Islet precursor cell (in vitro differentiated cells): ENCODE measurements around the gene NFYA.
A peak's percentile ranks its signal among the peaks of the same experiment; 100 is the strongest.
"Not testable (repeated sequence)": the region's sequence is repeated elsewhere in the genome, so short reads cannot be mapped to it uniquely, and the experiment has no call there.

Experiments used
- DNase-seq: peaks from one replicate; pipeline ENCODE4 v3.0.0-alpha.2; 2018

The NFYA gene

DNA sequence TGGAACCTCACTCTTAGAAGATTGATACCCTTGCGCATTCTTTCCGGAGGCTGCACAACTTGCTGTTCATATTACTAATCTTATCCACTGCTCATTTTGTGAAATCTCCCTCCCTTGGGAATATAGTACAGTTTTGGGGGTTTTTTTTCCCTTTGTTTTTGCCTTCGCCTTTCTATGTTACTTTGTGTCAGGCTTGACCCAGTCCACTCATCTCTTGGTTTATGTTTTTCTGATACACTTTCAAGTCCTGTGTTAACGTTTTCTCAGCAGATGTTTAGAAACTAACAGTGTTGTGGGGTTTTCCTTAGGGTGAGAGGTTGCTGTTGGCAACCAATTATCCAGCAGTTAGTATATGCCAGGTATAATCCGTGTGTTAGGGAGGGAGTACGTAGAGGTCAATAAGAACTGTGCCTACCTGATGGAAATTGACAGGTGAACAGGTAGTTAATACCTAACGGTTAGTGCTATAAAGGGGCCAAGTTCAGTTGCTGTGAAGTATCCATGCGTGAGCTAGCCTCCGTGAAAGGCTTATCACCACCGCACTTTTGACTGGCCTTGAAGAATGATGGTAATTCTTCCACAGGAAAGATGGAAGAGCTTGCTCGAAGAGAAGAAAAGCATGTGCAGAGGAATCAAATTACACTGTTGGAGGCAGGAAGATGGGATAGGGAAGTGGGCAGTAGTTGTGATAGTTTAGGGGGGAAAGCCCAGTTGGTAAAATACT is 1.4 kb downstream of the NFYA start:
- DNase-seq, result no peak

DNA sequence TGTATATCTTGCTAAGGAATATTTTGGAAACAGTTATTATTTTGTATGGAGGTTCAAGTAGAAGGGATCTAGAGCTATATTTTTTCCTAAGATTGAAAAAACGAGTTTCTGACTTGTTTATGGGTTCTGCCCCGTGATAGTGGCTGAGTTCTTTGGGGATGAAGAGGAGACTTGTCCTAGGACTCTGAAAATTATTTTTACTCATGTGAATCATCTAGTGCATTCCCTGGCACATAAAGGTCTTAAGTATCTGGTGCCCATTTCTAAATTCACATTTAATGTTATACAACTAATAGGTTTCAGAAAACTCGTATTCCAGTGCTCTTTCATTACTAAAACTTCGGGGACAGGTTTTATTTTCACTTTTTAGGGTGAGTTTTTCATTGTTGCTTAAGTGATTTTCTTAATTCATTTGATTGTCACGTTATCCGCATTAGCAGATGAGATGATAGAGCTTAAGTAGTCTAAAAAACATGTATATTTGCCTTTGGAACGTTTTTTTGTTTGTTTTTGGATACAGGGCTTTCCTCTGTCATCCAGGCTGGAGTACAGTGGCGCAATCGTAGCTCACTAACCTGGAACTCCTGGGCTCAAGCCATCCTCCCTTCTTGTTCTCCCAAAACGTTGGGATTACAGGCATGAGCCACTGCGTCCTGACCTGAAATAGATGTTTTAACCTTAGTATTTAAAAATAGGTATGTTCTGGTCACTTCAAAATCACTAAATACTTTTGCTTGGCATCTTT is 2.1 kb downstream of the NFYA start:
- DNase-seq, result no peak

DNA sequence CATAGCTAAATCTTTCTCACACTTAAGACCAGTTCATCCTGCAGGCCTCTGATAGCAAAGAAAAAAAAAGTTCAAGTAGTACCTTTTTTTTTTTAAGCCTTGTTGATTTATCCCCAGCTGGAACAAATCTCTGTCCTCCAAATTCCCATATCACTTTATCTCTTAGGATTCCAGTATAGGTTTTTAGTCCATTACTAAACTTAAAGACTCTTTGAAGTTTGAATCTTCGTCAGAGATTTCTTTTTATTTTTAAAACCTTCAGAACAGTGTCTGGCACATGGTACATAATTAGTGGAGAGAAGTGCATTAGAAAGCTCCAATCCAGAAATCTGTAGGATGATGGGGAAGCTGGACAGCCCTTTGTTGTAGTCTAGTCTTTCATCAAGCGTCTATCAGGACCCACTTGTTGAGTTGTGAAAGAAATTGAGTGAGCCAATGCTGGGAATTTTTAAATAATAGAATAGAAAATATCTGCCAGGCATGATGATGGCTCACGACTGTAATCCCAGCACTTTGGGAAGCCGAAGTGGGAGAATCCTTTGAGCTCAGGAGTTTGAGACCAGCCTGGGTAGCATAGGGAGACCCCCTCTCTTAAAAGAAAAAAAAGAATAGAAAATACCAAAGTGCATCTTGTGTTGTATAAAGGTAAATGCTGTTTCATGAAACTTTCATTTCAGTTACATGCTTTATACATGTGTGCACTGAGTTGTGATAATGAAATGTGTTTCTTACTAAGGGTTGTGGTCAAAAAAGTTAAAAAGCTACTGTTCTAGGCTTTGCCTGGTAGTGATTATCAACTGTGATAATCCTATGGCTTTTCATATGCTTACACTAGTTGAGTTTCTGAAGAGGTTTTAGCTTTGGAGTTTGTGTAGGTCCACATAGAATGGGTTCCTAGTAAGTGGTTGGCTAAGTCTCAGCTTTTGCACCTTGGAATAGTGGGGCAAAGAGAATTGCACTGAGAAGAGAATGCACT is 3.2 kb downstream of the NFYA start:
- no peak for DNase-seq

DNA sequence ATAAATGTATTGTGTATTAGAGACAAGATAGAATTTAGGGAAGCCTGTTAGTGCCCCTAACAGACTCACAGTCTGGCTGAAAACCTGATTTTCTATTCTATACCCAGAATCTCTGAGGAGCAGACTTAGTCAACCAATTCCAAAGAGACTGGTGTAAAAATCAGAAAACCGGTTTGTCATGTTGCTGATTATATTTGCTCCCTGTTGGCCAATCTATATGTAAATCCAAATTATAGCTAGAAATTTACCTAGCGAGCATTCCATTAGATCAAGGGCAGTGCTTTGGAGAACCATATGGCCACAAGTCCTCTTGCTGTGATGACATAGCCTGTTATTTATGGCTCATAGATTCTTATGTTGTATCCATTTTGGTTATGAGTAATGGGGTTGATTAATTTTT is 4.8 kb downstream of the NFYA start:
- DNase-seq, result no peak

DNA sequence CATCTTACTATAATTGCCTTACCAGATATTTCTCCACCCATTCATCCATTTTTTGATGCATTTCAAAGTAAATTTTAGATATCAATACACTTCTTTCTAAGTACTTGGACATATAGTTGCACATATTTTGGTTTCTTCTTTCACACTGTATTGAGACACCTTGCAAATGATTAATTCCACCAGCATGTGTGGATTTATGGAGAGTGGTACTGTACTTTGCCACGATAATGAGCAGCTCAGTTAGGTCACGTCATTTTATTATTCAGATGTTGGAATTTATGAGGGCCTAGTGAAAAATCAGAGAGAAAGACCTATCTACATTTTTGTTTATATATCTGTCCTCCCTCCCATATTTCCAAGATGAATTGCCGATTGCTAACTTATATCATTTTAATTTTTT is 5.3 kb downstream of the NFYA start:
- DNase-seq, result no peak

DNA sequence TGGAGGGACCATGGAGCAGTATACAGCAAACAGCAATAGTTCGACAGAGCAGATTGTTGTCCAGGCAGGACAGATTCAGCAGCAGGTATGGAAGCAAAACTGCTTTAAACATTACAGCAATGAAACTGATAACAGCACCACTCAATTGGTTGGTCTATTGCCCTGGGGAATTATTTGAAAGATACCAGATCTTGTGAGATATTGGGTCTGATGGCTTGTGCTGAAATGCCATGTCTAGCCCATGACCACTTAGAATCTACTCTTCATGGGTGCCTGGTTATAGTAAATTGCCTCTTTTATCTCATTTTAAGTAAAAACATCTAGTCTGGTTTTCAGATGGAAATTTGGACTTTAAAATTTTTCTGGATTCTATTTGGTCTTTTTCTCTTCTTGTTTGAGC is 6.3 kb downstream of the NFYA start:
- DNase-seq, result no peak

DNA sequence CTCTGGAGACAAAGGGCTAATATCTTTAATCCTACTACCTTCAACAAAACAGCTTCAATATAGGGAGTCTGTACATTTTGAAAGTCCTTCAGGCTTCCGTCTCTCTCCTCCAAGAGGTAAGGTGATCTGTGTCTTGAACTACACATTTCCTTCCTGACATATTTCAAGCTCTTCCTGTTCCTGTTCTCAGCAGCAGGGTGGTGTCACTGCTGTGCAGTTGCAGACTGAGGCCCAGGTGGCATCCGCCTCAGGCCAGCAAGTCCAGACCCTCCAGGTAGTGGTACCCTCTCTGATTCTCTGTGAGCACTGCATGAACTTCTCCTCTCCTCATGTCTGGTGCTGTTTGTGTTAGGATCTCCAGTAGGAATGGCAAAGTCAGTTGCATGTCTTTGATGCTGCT is 7.8 kb downstream of the NFYA start:
- no peak for DNase-seq

DNA sequence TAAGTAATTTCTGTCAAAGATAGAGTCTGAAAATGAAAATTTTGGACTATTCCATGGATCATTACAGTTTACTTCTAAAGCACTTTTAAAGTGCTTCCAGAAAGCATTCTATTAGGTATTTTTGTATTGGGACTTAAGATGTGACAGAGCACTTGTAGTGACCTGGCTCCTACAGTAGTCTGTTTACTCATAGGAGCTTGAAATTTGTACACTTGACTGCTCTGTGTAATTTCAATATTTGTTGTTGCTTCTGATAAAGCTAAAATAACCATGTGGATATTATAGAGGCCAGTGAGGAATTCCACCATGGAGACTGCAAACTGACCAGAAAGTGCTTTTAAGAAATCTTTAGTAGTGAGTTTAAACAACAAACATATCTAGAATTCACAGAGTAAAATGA is 10.3 kb downstream of the NFYA start:
- no peak for DNase-seq

DNA sequence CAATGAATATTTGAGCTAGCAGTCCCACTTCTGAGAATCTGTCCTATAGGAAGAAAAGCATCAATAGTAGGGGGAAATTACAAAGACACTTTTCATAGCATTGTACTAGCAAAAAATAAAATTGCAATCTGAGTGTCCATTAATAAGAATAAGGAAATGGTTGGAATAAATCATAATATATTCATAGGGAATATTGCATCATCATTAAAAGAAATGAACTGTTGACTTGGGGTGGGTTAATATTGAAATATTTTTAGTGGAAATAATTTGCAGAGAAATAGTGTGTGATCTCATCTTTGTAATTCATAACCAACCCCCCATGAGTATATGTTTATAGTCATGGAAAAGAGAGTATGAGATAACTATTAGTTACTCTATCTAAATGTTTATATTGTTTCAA is 12.4 kb downstream of the NFYA start:
- DNase-seq, result no peak

DNA sequence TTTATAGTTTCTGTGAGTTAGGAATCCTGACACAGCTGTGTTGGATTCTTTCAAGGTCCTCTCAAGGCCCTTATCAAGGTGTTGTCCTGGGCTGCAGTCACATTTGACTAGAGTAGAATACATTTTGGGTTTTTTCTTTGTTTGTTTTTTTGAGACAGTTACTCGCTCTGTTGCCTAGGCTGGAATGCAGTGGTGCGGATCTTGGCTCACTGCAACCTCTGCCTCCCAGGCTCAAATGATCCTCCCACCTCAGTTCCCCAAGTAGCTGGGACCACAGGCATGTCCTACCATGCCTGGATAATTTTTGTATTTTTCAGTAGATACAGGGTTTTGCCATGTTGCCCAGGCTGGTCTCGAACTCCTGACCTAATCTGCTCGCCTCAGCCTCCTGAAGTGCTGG is 15.7 kb downstream of the NFYA start:
- no peak for DNase-seq

DNA sequence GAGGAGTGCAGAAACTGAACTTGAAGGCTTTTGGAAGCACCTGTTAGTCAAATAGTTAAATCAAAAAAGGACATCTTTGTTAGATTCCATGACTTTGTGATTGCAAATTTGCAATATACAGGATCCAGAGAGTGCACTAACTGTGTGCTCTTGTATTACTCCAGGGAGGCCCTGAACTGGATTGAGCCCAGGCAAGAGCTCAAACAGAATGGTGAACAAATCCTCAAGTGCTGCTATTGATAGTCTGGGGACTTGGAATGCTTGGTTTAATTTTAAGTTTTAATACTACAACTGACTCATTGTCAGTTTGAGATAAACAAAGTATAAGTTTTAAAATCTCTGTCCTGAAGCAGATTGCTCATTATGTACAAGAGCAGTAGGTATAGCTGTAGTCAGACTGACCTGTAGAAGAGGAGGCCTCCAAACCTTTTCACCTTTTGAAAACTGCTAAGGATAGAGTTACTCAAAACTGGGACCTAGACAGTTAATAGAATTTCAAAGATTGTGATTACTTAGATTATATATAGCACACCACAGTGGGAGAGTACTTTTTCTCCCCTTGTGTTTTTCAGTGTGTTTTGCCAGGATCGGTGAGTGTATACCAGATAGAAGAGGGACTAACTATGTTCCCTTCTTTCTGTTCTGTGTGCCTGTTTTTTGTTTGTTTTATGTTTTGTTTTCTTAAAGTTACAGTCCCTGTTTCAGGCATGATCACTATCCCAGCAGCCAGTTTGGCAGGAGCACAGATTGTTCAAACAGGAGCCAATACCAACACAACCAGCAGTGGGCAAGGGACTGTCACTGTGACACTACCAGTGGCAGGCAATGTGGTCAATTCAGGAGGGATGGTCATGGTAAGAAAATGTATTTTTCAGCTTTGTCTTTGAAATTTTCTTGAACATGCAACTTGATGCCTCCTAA is 18.3 kb downstream of the NFYA start:
- no peak for DNase-seq

DNA sequence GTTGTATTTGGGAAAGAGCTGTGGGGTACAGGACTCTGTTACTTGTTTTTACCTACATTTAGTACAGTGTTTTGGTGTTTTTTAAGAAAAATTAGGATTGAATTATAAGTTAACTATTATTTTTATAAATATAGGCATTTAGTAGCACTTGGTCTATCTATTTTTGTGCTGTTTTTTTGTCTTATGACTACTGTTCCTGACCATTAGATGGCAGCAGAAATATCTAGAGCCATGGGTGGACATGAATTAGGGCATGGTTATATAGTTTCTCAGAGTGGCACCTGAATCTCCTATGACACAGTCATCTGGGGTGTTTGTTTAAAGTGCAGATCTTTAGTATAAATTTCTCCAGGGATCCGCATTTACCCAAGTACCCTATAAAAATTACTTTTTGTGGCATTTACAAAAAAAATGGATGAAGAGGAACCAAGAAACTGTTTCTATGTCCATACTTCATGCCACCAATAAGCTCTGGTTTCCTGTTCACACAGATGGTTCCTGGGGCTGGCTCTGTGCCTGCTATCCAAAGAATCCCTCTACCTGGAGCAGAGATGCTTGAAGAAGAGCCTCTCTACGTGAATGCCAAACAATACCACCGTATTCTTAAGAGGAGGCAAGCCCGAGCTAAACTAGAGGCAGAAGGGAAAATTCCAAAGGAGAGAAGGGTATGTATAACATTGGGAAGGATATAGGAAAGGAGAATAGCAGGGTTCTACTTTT is 19.8 kb downstream of the NFYA start:
- DNase-seq, result no peak

DNA sequence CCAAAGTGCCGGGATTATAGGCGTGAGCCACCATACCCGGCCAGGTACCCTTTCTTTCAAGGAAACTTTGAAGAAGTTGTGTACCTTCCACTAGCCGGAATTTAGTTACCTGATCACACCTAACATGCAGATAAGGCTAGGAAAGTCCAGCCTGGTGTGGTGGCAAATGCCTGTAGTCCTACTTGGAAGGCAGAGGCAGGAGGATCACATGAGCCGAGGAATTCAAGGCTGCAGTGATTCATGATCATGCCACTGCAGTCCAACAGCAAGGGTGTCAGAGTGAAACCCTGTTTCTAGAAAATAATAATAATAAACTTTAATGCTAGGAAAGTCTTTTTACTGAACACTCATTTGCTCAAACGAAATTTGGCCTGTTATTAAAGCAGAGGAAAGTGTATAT is 21.0 kb downstream of the NFYA start:
- no peak for DNase-seq

DNA sequence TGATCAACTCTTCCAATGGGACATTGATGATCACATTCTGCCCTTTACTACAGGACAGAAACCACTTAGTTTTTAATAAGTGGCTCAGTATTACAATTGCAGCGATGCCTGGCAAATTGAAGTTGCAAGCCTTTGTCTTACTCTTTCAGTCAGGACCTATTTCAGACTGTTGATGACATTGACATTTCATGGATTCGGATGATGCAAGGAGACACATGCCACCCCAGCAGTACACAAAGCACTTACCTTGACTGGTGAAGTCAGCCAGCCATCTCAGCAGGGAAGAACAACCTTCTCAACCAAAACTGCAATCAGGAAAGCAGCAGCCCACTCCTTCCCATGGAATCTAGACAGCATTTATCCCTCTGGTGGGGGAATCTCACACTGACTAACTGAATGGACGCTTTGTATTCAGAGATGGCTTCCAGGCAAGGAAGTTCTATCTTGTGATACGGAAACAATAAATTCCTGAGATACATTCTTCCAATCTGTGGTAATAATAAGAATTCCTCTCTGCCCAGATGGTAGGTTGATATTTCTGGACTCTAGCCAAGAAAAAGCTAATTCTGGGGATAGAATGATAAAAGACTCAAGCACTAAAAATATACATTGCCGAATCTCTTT is 24.8 kb downstream of the NFYA start:
- no peak for DNase-seq

DNA sequence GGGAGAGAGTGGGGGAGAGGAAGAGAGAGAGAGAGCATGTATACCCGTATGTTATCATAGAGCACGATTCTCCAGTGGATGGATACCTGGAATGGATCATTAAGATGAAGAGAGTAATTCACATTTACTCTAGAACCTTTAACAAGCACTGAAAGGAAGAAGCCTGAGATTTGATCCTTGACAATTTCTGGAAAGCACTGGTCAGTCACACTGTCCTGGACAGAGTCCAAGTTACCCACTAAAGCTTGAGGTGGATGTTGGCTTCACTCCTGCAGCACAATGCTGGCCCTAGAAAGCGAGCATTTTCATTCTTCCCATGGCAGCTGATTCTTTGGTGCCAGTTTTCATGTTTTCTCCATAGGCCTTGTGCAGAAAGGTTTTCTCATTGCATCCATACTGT is 25.6 kb downstream of the NFYA start:
- no peak for DNase-seq

DNA sequence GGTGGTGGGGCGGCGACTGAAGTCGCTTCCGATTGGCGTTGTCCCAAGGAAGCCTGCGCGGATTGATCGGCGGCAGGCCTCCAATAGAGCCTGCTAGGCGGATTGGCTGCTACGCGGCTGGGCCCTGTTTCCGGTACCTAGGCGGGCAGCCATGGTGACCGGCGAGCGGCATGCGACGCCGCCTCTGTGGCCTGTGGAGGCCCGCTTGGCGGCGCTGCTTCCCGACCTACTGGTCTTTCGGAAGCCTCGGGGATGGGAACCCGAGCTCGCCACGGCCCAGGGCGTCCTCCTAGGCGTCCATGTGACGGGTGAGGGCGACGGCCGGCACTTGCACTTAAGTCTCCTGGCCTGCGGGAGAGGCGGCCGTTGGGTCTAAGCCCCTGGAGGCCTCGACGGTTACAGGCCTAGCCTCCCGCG is 28.1 kb downstream of the NFYA start:
- peak; percentile 82 for DNase-seq

DNA sequence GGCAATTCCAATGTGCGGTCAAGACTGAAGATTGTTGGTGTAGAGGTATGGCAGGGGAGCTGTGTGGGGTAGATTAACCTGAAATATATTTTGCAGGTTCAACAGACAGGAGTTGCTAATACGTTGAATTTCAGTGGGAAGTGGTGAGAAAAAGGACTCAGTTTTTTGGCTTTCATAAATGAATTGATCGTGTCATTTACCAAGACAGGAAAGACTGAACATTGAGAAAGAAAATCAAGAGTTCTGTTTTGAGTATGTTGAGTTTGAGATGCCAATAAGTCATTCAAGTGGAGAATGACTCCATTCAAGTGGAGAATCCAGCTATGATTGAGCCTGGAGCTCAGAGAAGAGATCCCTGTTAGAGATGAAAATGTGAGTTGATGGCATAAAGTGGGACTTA is 31.1 kb downstream of the NFYA start:
- DNase-seq, result no peak

DNA sequence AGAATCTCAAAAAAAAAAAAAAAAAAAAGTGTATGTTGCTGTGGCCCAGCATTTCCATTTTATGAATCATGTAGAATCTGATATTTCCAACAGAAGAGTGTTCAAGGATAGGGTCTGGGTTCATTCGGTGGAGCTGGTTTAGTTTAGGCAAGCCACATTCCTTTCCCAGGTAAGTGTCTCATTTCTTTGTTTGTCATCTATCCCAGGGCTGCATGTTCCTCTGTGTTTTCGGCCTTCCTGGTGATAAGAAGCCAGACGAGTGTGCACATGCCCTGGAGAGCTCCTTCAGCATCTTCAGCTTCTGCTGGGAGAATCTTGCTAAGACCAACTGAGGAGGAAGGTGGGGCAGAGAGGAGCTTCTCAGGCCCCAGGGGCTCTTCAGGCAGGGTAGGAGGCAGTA is 38.2 kb downstream of the NFYA start:
- peak; percentile 66 for DNase-seq

DNA sequence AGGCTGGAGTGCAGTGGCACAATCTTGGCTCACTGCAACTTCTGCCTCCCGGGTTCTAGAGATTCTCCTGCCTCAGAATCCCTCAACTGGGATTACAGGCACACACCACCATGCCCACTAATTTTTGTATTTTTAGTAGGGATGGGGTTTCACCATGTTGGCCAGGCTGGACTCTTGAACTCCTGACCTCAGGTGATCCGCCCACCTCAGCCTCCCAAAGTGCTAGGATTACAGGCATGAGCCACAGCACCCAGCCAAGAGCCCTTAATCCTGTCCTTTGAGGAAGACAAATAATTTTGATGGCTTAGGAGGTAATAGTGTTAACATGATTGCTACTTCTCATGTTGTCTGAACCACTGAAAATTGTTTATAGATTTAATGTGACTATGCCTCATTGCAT is 42.3 kb downstream of the NFYA start:
- DNase-seq, result not testable (repeated sequence)

DNA sequence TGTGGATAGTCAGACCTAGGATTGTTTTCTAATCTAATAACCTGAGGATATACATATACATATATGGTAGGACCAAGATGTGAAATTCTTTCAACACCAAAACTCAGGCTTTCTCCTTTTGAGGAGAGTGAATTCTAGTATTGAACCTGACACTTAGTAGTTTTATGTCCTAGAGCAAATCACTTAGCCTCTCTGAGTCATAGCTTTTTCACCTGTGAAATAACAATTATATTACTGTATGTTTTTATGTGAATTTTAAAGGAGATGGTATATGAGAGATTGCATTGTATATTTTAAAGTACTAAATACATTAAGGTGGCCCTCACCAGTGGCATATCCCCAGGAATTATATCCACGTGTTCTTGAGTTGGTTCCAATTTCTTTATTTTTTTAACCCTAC is 46.7 kb downstream of the NFYA start:
- no peak for DNase-seq

DNA sequence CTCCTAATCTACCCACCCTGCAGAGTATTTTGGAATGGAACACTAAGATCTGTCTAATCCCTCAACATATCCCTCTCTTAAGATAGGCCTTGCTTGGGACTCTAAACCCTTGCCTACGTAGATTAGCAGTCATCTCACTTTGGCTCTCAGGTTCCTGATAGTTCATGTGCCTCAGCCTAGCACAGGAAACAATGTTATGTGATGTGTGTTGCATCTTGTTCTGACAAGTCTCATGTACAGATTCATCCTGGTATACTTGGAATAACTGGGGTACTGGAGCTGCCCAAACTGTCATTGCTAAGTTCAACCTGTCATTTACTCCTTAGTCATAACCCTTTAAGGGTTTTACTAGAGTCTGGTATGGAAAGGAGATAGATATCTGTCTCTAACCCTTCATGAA is 47.3 kb downstream of the NFYA start:
- DNase-seq, result no peak
